Stimulated activated effector memory CD8-positive, alpha-beta T cell treated with anti-CD3 and anti-CD28 coated beads, Interleukin-12 subunit alpha, Interleukin-12 subunit beta, amount 100 ng/mL, for 72 hours (primary cell): ENCODE results near the gene ADAM15.
A peak's percentile ranks its signal among the peaks of the same experiment; 100 is the strongest.

Source experiments
- ATAC-seq: fragments of 150-1000 bp; cut with Tn5 transposase; 2 replicates; pipeline ENCODE4 v1.10.0; 2021
- DNase-seq, 2 donors: peaks; one replicate each; pipeline ENCODE4 v3.0.0; 2021 to 2022; ENCODE audit warnings: low spot score in 2 of 2
- H3K27ac Mint-ChIP-seq: one replicate; pipeline ENCODE4 v1.8.0; 2022; ENCODE audit warnings: mild to moderate bottlenecking, mixed read lengths
- H3K36me3 Mint-ChIP-seq: one replicate; pipeline ENCODE4 v1.8.0; 2022; ENCODE audit warnings: mild to moderate bottlenecking, mixed read lengths
- H3K4me1 Mint-ChIP-seq: one replicate; pipeline ENCODE4 v1.8.0; 2022; ENCODE audit warnings: mixed read lengths
- H3K4me3 Mint-ChIP-seq: one replicate; pipeline ENCODE4 v1.8.0; 2022; ENCODE audit warnings: mild to moderate bottlenecking, mixed read lengths
- H3K9me3 Mint-ChIP-seq: one replicate; pipeline ENCODE4 v1.8.0; 2022; ENCODE audit warnings: mixed read lengths

ADAM15 gene

DNA sequence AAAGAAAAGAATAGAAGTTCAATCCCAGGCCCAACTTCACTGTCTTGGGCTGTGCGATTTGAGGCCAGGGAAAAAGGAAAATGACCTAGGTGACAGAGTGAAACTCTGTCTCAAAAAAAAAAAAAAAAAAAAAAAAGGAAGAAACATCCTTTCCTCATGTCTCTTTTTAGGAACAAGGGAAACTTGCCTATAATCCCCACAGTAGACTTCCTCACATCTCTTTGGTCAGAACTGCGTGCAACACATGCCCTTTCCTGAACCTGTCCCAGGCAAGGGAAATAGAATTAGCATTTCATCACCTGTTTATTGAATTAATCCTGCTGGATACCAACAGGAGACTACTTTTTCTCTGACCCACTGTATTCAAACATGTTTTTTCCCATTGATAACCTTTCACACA lies 15.2 kb upstream of the ADAM15 start:
- Mint-ChIP-seq H3K36me3 (no peaks in the 10 kb centered on the region), H3K4me1 (no peaks in the 10 kb centered on the region), H3K9me3 (no peaks in the 10 kb centered on the region), H3K4me3 (no peak overlapping the region), H3K27ac (no peak overlapping the region)
- no peak for ATAC-seq
- no peak for DNase-seq

DNA sequence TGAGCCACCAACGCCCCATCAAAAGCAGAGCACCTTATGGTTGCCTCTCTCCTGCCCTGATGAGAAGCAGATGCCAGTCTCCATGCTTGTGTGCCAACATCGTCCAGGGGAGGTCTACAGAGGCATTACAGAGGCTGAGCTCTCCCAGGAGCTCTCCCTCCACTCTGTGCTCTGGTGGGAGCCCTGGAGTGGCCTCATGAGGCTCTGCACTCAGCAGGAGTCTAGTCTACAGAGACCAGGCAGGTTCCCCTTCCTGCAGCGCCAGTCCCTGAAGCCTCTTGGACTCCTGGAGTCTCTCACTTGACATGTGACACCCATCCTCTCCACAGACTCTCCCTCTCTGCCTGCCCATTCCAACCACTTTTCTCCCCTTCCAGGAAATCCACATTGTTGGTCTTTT lies 14.1 kb upstream of the ADAM15 start:
- no peaks in the 10 kb centered on the region for H3K4me1 Mint-ChIP-seq
- DNase-seq (no peak), ATAC-seq (no peak)
- H3K9me3 Mint-ChIP-seq, result no peaks in the 10 kb centered on the region
- no peak overlapping the region for H3K4me3 Mint-ChIP-seq
- no peak overlapping the region for H3K27ac Mint-ChIP-seq
- no peaks in the 10 kb centered on the region for H3K36me3 Mint-ChIP-seq

DNA sequence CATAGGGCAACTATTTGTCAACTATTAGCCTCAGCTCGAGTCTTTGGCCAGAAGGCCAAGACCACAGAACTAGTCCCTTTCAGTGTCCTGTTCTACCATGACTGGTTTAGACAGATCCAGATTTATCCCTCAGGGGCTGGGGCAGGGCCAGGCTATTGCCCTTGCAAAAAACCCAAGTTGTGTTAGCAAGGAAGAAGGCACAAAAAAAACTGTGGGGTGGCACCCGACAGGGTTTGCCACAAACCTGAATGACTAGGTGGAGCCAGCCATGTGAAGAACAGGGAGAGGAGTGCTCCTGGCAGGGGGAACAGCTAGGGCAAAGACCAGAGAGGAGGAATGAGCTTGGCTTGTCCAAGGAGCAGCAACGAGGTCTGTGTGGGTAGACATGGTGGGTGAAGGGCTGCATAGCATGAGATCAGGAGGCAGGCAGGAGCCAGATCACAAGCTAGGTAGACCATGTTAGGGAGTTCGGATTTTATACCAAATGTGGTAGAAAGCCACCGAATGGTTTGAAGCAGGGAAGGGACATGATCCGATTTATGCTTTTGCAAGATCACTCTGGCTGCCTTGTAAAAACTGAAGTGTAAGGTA lies 13.2 kb upstream of the ADAM15 start:
- Mint-ChIP-seq H3K9me3 (no peaks in the 10 kb centered on the region), H3K36me3 (no peaks in the 10 kb centered on the region), H3K4me3 (no peak overlapping the region), H3K27ac (no peak overlapping the region), H3K4me1 (no peaks in the 10 kb centered on the region)
- no peak for ATAC-seq
- DNase-seq, result no peak

DNA sequence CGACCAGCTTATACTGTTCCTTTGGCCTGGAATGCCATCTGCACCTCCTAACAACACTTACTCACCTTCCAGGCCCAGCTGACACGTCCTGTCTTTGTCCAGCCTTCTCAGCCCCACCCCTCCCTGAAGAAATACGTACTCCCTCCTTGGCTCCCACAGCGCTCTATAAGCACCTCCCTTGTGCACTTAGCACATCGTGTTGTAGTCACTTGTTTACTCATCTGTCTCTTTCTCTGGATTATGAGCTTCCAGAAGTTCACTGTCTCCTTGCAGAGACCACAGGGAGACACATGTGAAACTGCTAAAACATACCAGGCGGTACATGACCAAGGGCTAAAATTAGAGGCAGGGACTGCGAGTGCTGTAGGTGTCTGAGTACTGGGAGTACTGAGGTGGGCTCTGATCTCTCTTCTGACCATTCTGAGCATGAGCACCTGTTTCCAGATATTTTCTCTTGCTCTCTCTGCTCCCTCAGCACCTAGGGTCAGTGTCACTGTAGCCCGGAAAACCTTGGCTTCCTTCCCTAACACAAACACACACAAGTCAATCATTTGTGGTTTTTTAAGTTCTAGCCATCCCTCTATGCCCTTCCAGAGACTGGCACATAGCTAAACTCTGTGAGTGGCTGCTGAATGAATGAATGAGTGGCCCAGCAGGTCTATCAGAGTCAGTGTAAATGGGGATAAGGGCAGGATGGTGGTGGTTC lies 12.4 kb upstream of the ADAM15 start:
- DNase-seq (no peak), ATAC-seq (no peak)
- Mint-ChIP-seq H3K4me3 (no peak overlapping the region), H3K9me3 (no peaks in the 10 kb centered on the region), H3K36me3 (no peaks in the 10 kb centered on the region), H3K27ac (no peak overlapping the region), H3K4me1 (no peaks in the 10 kb centered on the region)

DNA sequence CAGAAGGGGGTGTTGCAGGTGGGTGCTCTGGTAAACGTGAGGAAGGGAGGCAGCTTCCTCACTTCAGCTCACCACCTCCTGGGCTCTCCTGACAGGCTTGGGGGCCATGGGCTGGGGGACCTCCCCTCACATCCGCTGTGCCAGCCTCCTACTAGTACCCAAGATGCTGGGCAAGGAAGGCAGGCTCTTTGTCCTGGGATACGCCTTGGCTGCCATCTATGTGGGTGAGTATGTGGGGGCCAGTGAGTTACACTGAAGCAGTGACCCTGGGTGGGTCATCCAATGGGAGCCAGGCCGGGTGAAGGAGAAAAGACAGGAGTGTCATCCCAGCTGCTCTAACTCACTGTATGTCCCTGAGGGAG lies 11.8 kb upstream of the ADAM15 start:
- H3K27ac Mint-ChIP-seq, result no peak overlapping the region
- DNase-seq (no peak), ATAC-seq (no peak)
- H3K9me3 Mint-ChIP-seq, result no peaks in the 10 kb centered on the region
- no peaks in the 10 kb centered on the region for H3K36me3 Mint-ChIP-seq
- H3K4me1 Mint-ChIP-seq, result peaks cover 2% of the 10 kb centered on the region
- H3K4me3 Mint-ChIP-seq, result no peak overlapping the region

DNA sequence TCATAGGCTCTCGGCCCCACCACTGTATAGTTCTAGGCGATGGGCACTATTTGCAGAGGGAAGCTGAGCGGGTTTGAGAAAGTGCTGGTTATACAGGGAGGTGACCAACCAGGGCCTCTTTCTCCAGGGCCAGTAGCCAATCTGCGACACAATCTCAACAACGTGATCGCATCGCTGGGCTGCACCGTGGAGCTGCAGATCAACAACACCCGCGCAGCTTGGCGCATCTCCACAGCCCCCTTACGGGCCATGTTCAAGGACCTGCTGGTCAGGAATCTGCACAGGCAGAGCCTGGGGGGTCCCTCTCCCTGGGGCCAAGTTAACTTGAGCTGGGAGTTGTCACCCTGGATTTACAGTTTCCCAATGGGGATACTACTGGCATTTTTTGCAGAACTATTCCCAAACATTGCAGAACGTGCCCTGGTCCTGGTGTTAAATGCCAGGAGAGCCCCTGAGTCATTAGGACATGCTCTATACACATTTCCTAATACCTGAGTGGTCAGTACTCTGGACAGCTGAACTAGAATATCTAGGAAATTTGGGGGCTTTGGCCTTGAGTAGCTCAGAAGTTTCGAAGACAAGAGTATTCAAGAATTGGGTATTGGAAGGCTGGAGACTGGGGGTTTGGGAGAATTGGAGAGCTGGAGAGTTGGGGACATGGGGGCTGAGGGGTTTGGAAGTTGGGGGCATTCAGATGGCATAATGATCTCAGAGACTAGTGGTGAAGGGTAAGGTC lies 10.6 kb upstream of the ADAM15 start:
- no peak for ATAC-seq
- Mint-ChIP-seq H3K4me3 (no peak overlapping the region), H3K36me3 (no peaks in the 10 kb centered on the region), H3K4me1 (peaks cover 14% of the 10 kb centered on the region), H3K27ac (no peak overlapping the region), H3K9me3 (no peaks in the 10 kb centered on the region)
- no peak for DNase-seq

DNA sequence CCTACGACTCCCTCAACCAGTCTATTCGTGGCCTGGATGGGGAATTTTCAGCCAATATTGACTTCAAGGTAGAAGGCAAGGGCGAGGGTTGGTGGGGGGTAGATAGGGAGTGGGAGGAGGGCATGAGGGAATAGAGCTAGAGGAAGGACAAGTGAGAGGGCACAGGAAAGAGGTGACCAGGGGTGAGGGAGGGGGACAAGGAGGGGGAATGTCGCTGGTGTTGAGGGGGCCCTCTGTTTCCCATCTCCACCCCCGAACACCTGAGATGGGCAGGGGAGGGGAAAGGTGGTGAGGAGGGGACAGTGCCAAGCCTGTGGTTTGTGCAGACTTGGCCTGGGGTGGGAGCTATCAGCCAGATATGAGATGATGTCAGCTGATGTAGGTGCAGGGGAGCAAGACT lies 8.3 kb upstream of the ADAM15 start:
- no peak for DNase-seq
- Mint-ChIP-seq H3K4me3 (no peak overlapping the region), H3K36me3 (no peaks in the 10 kb centered on the region), H3K4me1 (peaks cover 17% of the 10 kb centered on the region), H3K9me3 (no peaks in the 10 kb centered on the region), H3K27ac (no peak overlapping the region)
- no peak for ATAC-seq

DNA sequence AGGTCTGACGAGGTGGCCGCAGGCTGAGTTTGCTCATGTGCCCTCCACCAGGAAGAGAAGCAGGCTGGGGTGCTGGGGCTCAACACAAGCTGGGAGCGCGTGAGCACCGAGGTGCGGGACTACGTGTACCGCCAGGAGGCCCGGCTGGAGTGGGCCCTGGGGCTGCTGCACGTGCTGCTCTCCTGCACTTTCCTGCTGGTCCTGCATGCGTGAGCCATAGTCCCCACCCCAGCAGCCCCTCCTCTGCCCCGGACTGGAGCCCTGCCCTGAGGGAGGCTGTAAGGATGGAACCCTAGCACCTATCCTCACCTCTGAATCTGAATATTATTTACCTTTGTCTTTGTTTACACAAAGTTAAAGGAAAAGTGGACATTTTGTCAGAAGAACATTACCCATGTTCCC lies 7.8 kb upstream of the ADAM15 start:
- Mint-ChIP-seq H3K4me3 (no peak overlapping the region), H3K36me3 (no peaks in the 10 kb centered on the region), H3K9me3 (no peaks in the 10 kb centered on the region), H3K4me1 (peaks cover 17% of the 10 kb centered on the region), H3K27ac (no peak overlapping the region)
- no peak for ATAC-seq
- no peak for DNase-seq

DNA sequence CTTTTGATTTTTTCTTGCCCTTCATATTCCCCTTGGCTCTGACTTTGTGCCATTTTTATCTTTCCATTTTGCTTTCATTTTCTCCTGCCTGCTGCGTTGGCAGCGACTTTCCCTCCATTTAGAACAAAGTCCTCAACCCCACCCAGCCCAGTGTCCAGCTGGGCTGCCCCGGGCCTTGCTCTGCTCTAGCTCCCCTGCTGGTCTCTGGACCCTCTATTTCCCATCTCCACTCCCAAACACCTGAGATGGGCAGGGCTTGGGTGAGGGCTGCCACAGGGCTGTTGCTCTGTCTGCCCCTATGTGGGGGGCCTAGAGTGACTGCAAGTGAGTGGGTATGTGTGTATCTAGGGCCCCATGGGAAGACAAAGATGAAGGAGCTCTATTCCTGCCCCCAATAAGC lies 7.3 kb upstream of the ADAM15 start:
- H3K9me3 Mint-ChIP-seq, result no peaks in the 10 kb centered on the region
- H3K36me3 Mint-ChIP-seq, result no peaks in the 10 kb centered on the region
- no peak overlapping the region for H3K27ac Mint-ChIP-seq
- H3K4me1 Mint-ChIP-seq, result peaks cover 17% of the 10 kb centered on the region
- no peak overlapping the region for H3K4me3 Mint-ChIP-seq
- DNase-seq, result no peak
- ATAC-seq, result no peak

DNA sequence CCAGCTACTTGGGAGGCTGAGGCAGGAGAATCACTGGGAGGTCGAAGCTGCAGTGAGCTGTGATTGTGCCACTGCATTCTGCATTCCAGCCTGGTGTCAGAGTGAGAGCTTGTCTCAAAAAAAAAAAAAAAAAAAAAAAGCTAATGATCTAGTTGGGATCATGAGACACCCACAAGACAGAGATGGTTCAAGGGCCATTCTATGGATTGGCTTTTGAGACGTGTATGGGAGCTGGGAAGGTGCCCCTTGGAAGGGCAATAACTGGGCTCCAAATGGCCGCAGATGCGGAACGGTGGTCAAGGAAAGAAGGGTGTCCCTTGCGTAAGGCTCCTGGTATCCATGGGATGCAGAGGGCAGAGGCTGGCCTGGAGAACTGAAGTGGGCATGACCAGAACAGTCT lies 6.8 kb upstream of the ADAM15 start:
- no peaks in the 10 kb centered on the region for H3K36me3 Mint-ChIP-seq
- no peaks in the 10 kb centered on the region for H3K9me3 Mint-ChIP-seq
- no peak overlapping the region for H3K4me3 Mint-ChIP-seq
- peaks cover 17% of the 10 kb centered on the region for H3K4me1 Mint-ChIP-seq
- ATAC-seq, result no peak
- DNase-seq, result no peak
- H3K27ac Mint-ChIP-seq, result no peak overlapping the region

DNA sequence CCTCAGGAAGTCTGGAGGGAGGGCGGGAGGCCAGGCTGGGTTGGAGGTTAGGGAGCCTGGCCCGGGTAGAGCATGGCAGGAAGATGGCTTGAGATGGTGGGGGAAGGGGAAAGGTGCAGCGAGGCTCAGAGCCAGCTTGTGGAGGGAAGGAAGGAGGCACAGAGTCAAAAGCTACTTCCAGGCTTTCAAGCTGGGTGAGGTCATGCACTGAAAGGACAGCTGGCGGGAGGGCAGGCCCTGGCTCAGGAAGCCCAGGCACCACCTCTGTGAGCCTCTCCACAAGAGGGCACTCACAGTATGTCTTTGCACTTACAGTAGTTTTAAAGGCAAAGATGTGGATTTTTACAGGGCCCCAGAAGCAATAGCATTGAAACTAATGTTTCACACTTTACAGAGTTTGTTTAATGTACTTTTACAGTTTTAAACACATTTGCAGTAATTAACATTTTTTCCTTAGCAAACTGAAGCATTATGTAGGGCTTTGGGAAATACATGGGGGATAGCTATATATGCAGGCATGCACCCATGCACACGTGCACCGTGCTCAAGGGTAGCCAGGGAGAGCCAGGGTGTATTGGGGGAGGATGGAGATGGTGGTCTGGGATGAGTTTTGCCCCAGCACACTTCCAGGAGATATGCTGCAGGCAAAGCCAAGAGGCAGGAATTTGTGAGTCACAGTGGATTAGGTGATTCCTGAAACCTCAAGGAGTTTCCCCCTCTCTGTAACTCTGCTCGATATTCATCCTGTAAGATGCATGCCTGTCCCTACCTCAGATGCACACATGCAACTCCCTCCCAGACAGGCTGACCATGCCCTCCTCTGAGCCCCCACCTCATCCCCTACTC lies 6.1 kb upstream of the ADAM15 start:
- H3K36me3 Mint-ChIP-seq, result no peaks in the 10 kb centered on the region
- no peak overlapping the region for H3K27ac Mint-ChIP-seq
- no peak overlapping the region for H3K4me3 Mint-ChIP-seq
- ATAC-seq (peak; percentile 87), DNase-seq (peak in 1 of 2 donors; percentile 60)
- H3K9me3 Mint-ChIP-seq, result no peaks in the 10 kb centered on the region
- peaks cover 23% of the 10 kb centered on the region for H3K4me1 Mint-ChIP-seq

DNA sequence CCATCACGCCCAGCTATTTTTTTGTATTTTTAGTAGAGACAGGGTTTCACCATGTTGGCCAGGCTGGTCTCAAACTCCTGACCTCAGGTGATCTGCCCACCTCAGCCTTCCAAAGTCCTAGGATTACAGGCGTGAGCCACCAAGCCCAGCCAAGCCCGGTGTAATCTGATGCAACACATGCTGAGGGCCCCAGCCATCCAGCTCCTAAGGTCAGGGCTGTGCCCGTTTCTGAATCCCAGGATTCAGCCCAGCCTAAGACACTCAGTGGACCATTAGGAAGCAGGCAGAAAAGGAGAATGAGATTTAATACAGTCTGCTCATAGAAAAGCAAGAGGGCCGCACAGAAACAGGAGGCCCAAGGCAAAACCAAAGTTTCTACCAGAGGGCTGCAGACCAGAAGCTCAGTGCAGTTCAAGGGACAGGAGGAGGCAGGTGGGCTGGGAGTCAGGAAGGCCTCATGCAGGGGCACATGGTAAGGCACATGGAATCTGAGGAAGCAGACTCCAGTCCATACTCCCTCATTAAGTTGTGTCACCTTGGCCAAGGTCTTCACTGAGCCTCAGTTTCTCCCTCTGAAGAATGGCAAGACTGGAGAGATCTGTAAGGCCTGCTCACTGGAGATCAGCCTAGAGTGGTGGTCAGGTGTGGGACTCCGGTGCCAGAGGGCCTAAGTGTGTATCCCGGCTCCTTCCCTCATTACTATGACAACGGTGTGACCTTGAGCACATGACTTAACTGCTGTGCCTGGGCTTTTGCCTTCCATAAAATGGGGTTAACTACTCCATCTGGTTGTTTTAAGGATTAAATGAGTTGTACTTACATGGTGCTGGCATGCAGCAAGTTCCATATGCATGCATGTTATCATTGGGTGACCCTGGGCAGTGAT lies 2.4 kb upstream of the ADAM15 start:
- H3K27ac Mint-ChIP-seq, result no peak overlapping the region
- no peak overlapping the region for H3K4me3 Mint-ChIP-seq
- H3K9me3 Mint-ChIP-seq, result no peaks in the 10 kb centered on the region
- peaks cover 51% of the 10 kb centered on the region for H3K4me1 Mint-ChIP-seq
- DNase-seq (no peak), ATAC-seq (no peak)
- no peaks in the 10 kb centered on the region for H3K36me3 Mint-ChIP-seq

DNA sequence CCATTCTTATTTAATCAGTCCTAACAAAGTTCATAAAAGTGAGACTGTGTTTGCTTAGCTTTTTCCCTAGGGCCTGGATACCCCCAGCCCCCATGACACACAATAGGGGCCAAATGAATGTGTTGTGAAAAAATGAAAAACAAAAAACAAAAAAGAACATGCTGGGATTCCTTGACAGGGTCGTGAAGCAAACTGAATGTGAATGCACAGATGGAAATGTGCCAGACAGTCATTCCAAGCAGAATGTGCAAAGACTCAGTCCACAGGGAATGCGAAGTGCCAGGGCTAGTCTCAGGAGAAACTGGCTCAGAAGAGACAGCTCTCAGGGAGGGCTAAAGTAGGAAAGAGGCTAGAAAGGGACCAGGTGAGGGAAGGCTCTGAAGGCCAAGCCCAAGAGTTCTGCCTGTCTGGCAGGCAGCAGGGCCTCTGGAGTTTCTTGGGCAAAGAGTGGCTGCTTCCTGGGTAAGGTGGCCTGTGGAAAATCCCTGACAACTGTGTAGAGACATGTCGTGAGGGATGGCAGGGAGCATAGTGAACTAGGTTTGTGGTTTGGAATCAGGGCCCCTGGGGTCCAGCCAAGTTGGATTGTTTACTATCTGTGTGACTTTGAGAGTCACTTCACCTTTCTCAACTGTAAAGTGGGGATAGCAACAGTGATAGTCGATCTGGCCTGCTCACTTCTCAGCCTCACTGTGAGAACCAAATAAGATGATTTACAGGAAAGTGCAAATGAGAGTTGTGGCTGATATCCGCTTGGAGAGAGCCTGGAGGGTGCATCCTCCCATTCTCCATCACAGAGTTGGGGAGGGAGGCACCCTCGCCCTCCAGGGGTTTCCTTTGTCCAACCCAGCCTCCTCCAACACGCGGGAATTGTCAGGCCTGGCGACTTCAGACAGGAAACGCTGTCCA lies 1.2 kb upstream of the ADAM15 start:
- no peak for ATAC-seq
- no peak for DNase-seq
- H3K4me3 Mint-ChIP-seq, result peak overlapping the region; percentile 81
- no peaks in the 10 kb centered on the region for H3K9me3 Mint-ChIP-seq
- H3K27ac Mint-ChIP-seq, result peak overlapping the region; percentile 37
- H3K4me1 Mint-ChIP-seq, result peaks cover 43% of the 10 kb centered on the region
- H3K36me3 Mint-ChIP-seq, result no peaks in the 10 kb centered on the region

DNA sequence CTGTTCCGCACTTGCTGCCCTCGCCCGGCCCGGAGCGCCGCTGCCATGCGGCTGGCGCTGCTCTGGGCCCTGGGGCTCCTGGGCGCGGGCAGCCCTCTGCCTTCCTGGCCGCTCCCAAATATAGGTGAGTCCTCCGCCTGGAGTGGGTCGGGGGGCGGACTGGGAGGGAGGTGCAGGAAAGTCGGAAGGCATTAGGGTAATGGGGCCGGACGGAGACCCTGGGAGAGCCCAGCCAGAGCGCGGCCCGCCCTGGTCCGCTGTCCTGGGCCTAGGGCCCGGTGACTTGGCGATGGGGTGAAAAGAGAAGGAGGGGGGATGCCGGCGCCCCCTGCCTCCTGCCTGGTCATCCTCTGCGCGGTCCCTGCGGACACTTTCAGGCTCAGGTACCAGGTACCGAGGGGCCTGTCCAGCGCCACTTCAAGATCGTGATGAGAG lies 243 bp downstream of the ADAM15 start:
- no peaks in the 10 kb centered on the region for H3K9me3 Mint-ChIP-seq
- ATAC-seq (no peak), DNase-seq (no peak)
- peaks cover 8% of the 10 kb centered on the region for H3K36me3 Mint-ChIP-seq
- peaks cover 34% of the 10 kb centered on the region for H3K4me1 Mint-ChIP-seq
- H3K27ac Mint-ChIP-seq, result peak overlapping the region; percentile 77
- peak overlapping the region; percentile 81 for H3K4me3 Mint-ChIP-seq
